Right atrium auricular region (tissue), 2 donors: ENCODE results near the gene RFPL4A. TPM values are rescaled to one million over a fixed set of nuclear protein-coding genes. Genes with fewer than 3 reads are reported as not detected.
"Not testable (repeated sequence)": the region's sequence is repeated elsewhere in the genome, so short reads cannot be mapped to it uniquely, and the experiment has no call there.

Source experiments
- DNase-seq: peaks from one replicate; pipeline ENCODE4 v3.0.0-alpha.2; 2019; ENCODE audit warnings: low spot score
- H3K27ac ChIP-seq, 2 donors: fragments of 200-600 bp; sonication (generic); 1 replicate in 1 of 2; 2 replicates in 1 of 2; pipeline ENCODE4 v1.5.1; 2016 to 2019
- H3K27me3 ChIP-seq, 2 donors: fragments of 200-600 bp; sonication (generic); one replicate each; pipeline versions ENCODE4 v1.5.1 to v1.6.0; 2017 to 2019
- H3K36me3 ChIP-seq: fragments of 200-600 bp; sonication (generic); one replicate; pipeline ENCODE4 v1.5.1; 2016
- H3K4me1 ChIP-seq, 2 donors: fragments of 200-600 bp; sonication (generic); one replicate each; pipeline versions ENCODE4 v1.5.1 to v1.6.0; 2017 to 2019
- H3K4me3 ChIP-seq, 2 donors: fragments of 200-600 bp; sonication (generic); 1 replicate in 1 of 2; 2 replicates in 1 of 2; pipeline ENCODE4 v1.5.1; 2017 to 2019; ENCODE audit warnings: mild to moderate bottlenecking in 1 of 2, moderate library complexity in 1 of 2
- H3K9me3 ChIP-seq, 2 donors: fragments of 200-600 bp; sonication (generic); one replicate each; pipeline ENCODE4 v1.5.1; 2019
- CTCF ChIP-seq, 2 donors: fragments of 200-600 bp; sonication (generic); IDR thresholded peaks; one replicate each; pipeline ENCODE4 v1.5.1; 2019; ENCODE audit warnings: antibody characterized with exemption in 2 of 2
- total RNA-seq, 2 donors: library from RNA; depleted of rRNA; stranded (reverse); fragments of >200 nt; gene quantifications; one replicate each; pipeline ENCODE4 v1.1.0, GENCODE V29; 2016

RFPL4A gene
- total RNA-seq, 2 donors from 2014 or later: not detected

GRCh38 chr19:55720214-55720746, 38.6 kb upstream of the RFPL4A start:
- no peak overlapping the region for H3K4me3 ChIP-seq
- TF ChIP-seq CTCF (IDR thresholded peaks at IDR 0.05): no peak
- no peaks in the 10 kb centered on the region for H3K36me3 ChIP-seq
- no peaks in the 10 kb centered on the region for H3K27me3 ChIP-seq
- DNase-seq: no peak
- H3K27ac ChIP-seq: no peak overlapping the region
- H3K4me1 ChIP-seq: no peaks in the 10 kb centered on the region
- peaks cover 0 to 23% of the 10 kb centered on the region in 2 donors for H3K9me3 ChIP-seq

GRCh38 chr19:55720801-55721200, 38.1 kb upstream of the RFPL4A start:
- TF ChIP-seq CTCF (IDR thresholded peaks at IDR 0.05): no peak
- Histone ChIP-seq H3K4me1 (no peaks in the 10 kb centered on the region), H3K27ac (no peak overlapping the region), H3K4me3 (no peak overlapping the region), H3K36me3 (no peaks in the 10 kb centered on the region), H3K9me3 (peaks cover 0 to 23% of the 10 kb centered on the region in 2 donors), H3K27me3 (no peaks in the 10 kb centered on the region)
- no peak for DNase-seq

- H3K27ac ChIP-seq: no peak overlapping the region
- H3K27me3 ChIP-seq: no peaks in the 10 kb centered on the region
- H3K4me1 ChIP-seq: no peaks in the 10 kb centered on the region
- DNase-seq: no peak
- no peaks in the 10 kb centered on the region for H3K36me3 ChIP-seq
- no peak overlapping the region for H3K4me3 ChIP-seq
- peaks cover 0 to 23% of the 10 kb centered on the region in 2 donors for H3K9me3 ChIP-seq
- no peak for TF ChIP-seq CTCF (IDR thresholded peaks at IDR 0.05)
Observed at GRCh38 chr19:55723491-55723890, 35.4 kb upstream of the RFPL4A start.

GRCh38 chr19:55730378-55730777, 28.5 kb upstream of the RFPL4A start:
- DNase-seq, H3K9me3 ChIP-seq, H3K4me1 ChIP-seq, H3K4me3 ChIP-seq, H3K36me3 ChIP-seq, H3K27me3 ChIP-seq, H3K27ac ChIP-seq: not testable (repeated sequence)

- Histone ChIP-seq H3K36me3 (no peaks in the 10 kb centered on the region), H3K27ac (no peak within 1 kb of the TSS), H3K4me1 (no peaks in the 10 kb centered on the region), H3K9me3 (no peaks in the 10 kb centered on the region), H3K27me3 (no peaks in the 10 kb centered on the region), H3K4me3 (no peak within 1 kb of the TSS)
- no peak for TF ChIP-seq CTCF (IDR thresholded peaks at IDR 0.05)
- no peak for DNase-seq
Observed at GRCh38 chr19:55738302-55738701, 20.6 kb upstream of the RFPL4A start, which contains the start of gene NLRP9. TSS of gene NLRP9 (minus strand) at chr19:55738402. CDS start at chr19:55738374, 28 bp downstream.

GRCh38 chr19:55750715-55751114, 8.2 kb upstream of the RFPL4A start:
- Histone ChIP-seq H3K36me3 (no peaks in the 10 kb centered on the region), H3K27ac (no peak overlapping the region), H3K27me3 (no peaks in the 10 kb centered on the region), H3K4me3 (no peak overlapping the region), H3K9me3 (no peaks in the 10 kb centered on the region), H3K4me1 (no peaks in the 10 kb centered on the region)
- no peak for TF ChIP-seq CTCF (IDR thresholded peaks at IDR 0.05)
- DNase-seq: no peak
